Activated naive CD8-positive, alpha-beta T cell treated with anti-CD3 and anti-CD28 coated beads for 36 hours (primary cell): Measurements from ENCODE around the gene EPB41L3. TPM values are rescaled to one million over a fixed set of nuclear protein-coding genes. Genes with fewer than 3 reads are reported as not detected.
"Not testable (repeated sequence)": the region's sequence is repeated elsewhere in the genome, so short reads cannot be mapped to it uniquely, and the experiment has no call there.

Source experiments
- DNase-seq: peaks from one replicate; pipeline ENCODE4 v3.0.0; 2021
- H3K27ac Mint-ChIP-seq: one replicate; pipeline ENCODE4 v1.8.0; 2022; ENCODE audit warnings: mild to moderate bottlenecking, moderate library complexity, mixed read lengths
- H3K27me3 Mint-ChIP-seq: one replicate; pipeline ENCODE4 v1.8.0; 2022; ENCODE audit warnings: mild to moderate bottlenecking, mixed read lengths
- H3K36me3 Mint-ChIP-seq: one replicate; pipeline ENCODE4 v1.8.0; 2021; ENCODE audit warnings: mild to moderate bottlenecking, mixed read lengths
- H3K4me1 Mint-ChIP-seq: one replicate; pipeline ENCODE4 v1.8.0; 2021; ENCODE audit warnings: mixed read lengths
- H3K4me3 Mint-ChIP-seq: one replicate; pipeline ENCODE4 v1.8.0; 2022; ENCODE audit warnings: mild to moderate bottlenecking, moderate library complexity, mixed read lengths
- H3K9me3 Mint-ChIP-seq: one replicate; pipeline ENCODE4 v1.8.0; 2022; ENCODE audit warnings: mixed read lengths
- total RNA-seq, 2 experiments: library from RNA; stranded (reverse); gene quantifications; one replicate each; pipeline ENCODE4 v1.2.3, GENCODE V29; 2021

Gene EPB41L3
- 1 to 10 TPM in 1 of 2 experiments, under 1 TPM in 1; 0.80 to 1.1 TPM for total RNA-seq

DNA sequence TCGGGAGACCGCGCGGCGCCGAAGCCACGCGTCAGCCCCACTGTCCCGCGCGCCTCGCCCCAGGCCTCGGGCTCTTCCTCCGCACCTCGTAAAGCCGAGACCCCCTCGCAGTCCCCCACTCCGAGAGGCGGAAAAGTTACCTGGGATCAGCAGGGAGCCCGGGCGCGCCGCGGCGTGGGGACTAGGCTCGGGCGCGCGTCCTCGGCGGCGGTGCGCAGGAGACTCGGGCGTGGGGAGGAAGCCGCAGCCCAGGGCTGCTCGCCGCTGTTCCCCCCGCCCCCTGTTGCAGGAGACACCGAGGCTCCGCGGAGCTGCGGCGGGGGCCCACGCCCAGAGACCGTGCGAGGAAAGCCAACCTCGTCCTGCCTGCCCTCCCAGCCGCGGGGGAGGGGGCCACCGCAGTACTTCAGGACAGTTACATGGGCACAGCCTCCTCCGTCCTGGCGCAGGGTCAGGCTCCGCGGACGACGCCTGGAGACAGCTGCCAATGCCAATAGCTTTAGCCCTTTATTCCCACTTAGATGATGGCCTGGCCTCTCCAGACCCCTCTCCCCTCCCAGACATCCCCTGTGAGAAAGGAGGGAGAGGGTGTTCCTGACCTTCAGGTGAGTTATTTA, at the start of gene EPB41L3:
Gene EPB41L3 (minus strand): TSS at position 225 of the 617 bp plus-strand sequence. CDS start 54,814 bp downstream, outside the sequence.
- H3K4me3 Mint-ChIP-seq, result no peak within 1 kb of the TSS

DNA sequence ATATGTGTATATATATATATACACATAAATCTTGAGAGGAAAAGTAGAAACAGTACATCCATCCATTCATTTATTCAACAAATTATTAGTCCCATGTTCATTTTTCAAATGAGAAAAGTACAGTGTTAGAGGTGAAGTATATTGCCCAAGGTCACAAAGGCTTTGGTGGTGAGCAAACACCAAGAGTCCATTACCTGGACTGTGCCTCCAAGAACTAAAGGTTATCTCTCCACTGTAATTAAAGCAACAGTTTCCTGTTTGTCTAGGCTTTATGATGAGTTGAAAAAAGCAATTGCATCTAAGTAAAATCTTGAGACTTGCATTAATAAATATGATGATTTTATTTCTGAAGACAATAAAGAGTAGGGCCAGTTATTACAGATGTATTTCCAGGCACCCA, 44.7 kb upstream of the EPB41L3 start:
- H3K4me1 Mint-ChIP-seq, result no peaks in the 10 kb centered on the region
- DNase-seq, result no peak
- H3K27me3 Mint-ChIP-seq, result peaks cover 13% of the 10 kb centered on the region
- H3K4me3 Mint-ChIP-seq, result no peak overlapping the region
- H3K9me3 Mint-ChIP-seq, result peaks cover 6% of the 10 kb centered on the region
- H3K27ac Mint-ChIP-seq, result no peak overlapping the region
- no peaks in the 10 kb centered on the region for H3K36me3 Mint-ChIP-seq

More for the DNA sequence above, at the start of gene EPB41L3:
- DNase-seq, result peak; percentile 1
- H3K36me3 Mint-ChIP-seq, result no peaks in the 10 kb centered on the region
- H3K9me3 Mint-ChIP-seq, result no peaks in the 10 kb centered on the region
- H3K4me1 Mint-ChIP-seq, result peaks cover 2% of the 10 kb centered on the region
- H3K27ac Mint-ChIP-seq, result no peak within 1 kb of the TSS
- peaks cover 62% of the 10 kb centered on the region for H3K27me3 Mint-ChIP-seq

DNA sequence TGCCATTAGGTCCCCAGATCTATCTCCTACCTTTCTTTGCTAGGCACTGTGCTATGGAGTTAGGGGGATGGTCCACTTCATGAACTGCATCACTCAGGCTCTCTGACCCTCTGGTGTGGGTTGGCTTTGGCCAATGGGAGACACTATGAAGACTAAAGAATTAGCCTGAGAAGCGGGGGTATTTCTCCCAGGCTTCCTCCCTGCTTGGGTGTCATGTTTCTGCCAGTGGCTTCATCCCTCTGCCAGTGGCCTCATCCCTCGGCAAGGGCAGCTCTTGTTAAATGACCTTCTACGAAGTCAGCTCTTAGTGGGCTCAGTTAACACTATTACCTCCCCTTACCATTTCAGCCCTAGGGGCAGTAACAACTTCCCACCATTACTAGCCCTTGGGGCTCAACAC, 41.9 kb upstream of the EPB41L3 start:
- DNase-seq, result no peak
- Mint-ChIP-seq H3K36me3 (no peaks in the 10 kb centered on the region), H3K4me1 (no peaks in the 10 kb centered on the region), H3K4me3 (no peak overlapping the region), H3K9me3 (no peaks in the 10 kb centered on the region), H3K27ac (no peak overlapping the region), H3K27me3 (peaks cover 17% of the 10 kb centered on the region)

DNA sequence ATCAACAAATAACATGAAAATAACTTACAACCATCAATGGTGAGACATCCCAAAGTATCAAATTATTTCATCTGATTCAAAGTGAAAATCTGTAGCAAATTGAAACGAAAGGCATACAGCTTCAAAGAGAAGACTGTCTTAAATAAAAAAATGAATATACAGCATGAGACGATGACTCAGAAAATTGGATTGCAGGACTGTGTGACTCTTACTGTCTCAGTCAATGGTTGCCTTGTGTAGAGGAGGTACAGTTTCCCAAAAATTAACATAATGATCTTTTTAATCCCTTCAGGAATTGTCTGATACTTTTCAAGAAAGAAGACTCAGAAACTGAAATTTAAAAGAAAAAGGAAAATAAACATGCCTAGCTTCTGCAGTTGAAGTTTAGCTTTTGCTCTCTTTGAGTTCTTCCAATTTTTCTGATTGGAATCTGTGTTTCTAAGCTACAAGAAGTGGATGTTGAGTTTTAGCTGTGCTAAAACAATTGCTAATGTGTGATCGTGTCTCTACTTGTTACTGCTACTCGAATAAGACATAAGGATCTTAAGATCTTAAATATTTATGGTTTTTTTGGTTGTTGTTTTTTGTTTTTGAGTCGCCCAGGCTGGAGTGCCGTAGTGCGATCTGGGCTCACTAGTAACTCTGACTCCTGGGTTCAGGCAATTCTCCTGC, 41.1 kb upstream of the EPB41L3 start:
- H3K4me3 Mint-ChIP-seq, result no peak overlapping the region
- no peaks in the 10 kb centered on the region for H3K36me3 Mint-ChIP-seq
- DNase-seq, result no peak
- H3K4me1 Mint-ChIP-seq, result no peaks in the 10 kb centered on the region
- peaks cover 17% of the 10 kb centered on the region for H3K27me3 Mint-ChIP-seq
- no peak overlapping the region for H3K27ac Mint-ChIP-seq
- H3K9me3 Mint-ChIP-seq, result no peaks in the 10 kb centered on the region

DNA sequence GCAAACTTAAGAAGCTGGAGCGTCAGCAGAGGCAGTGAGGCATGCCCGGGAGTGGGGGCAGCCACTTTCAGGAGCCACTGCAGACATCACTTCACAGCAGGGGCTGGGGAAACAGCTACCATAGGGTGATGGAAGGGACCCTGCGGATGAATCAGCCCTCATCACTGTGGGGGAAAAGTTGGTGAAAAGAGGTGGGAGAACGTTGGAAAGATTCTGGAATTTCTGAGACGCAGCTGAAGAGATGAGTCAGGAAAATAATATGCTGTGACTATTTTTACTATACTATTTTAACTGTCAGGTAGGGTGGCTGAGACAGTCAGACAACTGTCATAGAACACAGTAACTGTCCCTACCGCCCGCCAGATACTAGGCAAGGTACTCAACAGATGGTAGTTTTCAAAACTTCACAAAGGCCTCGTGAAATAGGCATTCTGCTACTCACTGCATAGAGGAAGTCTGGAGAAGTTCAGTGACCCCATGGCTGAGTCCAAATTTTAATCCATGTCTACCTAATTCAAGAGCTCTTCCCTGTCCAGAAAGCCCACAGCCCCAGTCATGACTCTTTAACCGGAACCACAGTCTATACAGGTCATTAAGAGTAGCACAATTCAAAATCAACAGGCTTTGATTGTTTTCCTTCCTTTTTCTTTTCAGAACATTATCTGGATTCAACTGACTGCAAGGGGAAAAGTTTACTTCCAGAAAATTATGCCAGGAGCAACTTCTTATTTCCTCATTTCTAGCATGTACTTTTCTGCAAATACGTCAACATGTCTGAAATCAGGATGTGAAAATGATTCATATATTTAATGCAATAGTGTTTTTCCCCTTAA, 39.3 kb upstream of the EPB41L3 start:
- Mint-ChIP-seq H3K4me1 (no peaks in the 10 kb centered on the region), H3K27ac (no peak overlapping the region), H3K27me3 (peaks cover 17% of the 10 kb centered on the region), H3K36me3 (no peaks in the 10 kb centered on the region), H3K9me3 (no peaks in the 10 kb centered on the region), H3K4me3 (no peak overlapping the region)
- no peak for DNase-seq

DNA sequence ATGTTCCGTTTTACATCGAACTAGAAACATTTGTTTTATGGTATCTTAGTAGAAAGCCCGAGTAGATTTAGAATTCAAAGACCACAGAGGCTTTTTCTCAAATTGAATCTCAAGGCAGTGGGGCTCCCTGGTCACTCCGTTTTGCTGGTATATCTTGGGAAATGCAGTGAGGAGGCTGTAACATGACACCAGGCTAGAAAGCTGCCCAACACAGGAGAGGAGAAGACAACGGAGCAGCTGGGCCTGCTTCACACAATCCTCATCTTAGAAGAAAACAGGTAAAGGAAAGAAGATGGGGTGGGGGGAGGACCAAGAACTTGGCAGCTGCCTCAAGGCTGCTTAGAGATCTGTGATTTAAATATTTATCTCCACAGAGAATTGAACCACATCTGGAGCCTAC, 38.3 kb upstream of the EPB41L3 start:
- Mint-ChIP-seq H3K27ac (no peak overlapping the region), H3K9me3 (no peaks in the 10 kb centered on the region), H3K27me3 (peaks cover 13% of the 10 kb centered on the region), H3K4me1 (no peaks in the 10 kb centered on the region), H3K4me3 (no peak overlapping the region), H3K36me3 (no peaks in the 10 kb centered on the region)
- no peak for DNase-seq

DNA sequence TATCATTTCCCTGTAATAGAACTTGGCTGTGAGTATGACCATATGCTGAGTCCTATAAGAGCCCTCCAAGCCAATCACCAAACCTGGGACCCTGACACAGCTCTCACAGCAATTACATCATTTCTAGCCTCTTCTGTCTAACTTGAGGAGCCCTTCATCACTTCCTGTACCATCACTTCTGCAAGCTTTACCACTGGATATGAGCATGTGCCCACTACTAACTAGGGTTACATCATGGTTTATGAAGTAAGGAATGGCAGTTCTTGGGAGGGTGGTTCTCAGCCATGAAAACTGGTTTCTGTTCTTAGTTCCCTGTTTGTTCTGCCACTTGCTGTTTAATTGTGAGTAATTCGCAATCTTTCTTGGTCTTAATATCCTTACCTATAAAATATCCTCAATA, 31.0 kb upstream of the EPB41L3 start:
- Mint-ChIP-seq H3K4me1 (no peaks in the 10 kb centered on the region), H3K4me3 (no peak overlapping the region), H3K36me3 (no peaks in the 10 kb centered on the region), H3K9me3 (no peaks in the 10 kb centered on the region), H3K27ac (no peak overlapping the region), H3K27me3 (peaks cover 24% of the 10 kb centered on the region)
- DNase-seq, result no peak

DNA sequence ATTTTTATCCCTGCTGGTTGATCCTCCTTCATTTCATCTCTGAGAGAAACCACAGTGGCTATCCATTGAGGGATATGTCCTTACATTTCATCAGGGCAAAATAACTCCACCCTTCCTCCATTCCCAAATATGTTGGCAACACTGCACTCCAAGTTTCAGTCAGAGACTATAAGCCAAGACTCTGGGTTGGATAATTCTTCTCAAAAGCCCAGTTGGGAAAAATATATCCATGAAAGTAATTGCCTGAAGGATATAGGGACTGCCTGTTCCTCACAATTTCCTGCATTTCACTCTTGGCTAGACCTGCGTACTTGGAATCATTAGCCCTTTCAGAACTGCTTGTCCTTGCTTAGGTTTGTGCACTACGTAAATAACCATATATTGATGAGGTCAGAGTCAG, 27.9 kb upstream of the EPB41L3 start:
- no peak overlapping the region for H3K4me3 Mint-ChIP-seq
- no peak for DNase-seq

DNA sequence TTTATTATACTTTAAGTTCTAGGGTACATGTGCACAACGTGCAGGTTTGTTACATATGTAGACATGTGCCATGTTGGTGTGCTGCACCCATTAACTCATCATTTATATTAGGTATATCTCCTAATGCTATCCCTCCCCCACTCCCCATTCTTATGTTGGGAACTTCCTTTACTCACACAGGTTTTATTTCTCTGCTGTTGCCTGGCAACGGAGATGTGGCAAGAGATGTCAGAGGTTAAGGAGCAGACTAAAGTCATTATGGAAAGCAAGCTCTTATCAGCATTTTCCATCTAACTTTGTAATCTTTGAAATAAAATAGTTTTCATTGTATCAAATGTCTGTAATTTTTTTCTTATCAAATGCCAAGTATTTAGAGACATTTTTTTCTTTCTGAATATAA, 26.8 kb upstream of the EPB41L3 start:
- H3K4me3 Mint-ChIP-seq, DNase-seq, H3K27ac Mint-ChIP-seq, H3K9me3 Mint-ChIP-seq, H3K36me3 Mint-ChIP-seq, H3K4me1 Mint-ChIP-seq: not testable (repeated sequence)
- peaks cover 22% of the 10 kb centered on the region for H3K27me3 Mint-ChIP-seq

More for the DNA sequence above, 27.9 kb upstream of the EPB41L3 start:
- H3K27ac Mint-ChIP-seq, result no peak overlapping the region
- H3K27me3 Mint-ChIP-seq, result peaks cover 22% of the 10 kb centered on the region
- no peaks in the 10 kb centered on the region for H3K9me3 Mint-ChIP-seq
- H3K4me1 Mint-ChIP-seq, result no peaks in the 10 kb centered on the region
- H3K36me3 Mint-ChIP-seq, result no peaks in the 10 kb centered on the region

DNA sequence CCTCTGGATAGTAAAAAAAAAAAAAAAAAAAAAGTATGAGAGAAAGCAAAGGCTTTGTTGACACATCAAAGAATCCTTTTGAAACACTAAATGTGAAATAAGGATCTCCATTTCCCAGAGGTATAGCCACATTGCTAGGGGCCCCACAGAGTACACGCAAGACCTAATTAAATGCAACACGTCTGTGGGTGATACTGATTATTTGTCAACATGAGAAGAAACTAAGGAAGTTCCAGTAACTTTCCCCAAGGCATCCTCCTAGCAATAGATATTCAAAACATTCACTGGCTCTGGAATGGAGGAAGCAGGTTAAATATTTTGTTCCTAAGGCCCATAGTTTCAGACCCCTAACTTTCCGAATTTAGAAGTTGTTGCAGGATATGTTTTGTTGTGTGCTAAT, 24.6 kb upstream of the EPB41L3 start:
- H3K27me3 Mint-ChIP-seq, result peaks cover 8% of the 10 kb centered on the region

DNA sequence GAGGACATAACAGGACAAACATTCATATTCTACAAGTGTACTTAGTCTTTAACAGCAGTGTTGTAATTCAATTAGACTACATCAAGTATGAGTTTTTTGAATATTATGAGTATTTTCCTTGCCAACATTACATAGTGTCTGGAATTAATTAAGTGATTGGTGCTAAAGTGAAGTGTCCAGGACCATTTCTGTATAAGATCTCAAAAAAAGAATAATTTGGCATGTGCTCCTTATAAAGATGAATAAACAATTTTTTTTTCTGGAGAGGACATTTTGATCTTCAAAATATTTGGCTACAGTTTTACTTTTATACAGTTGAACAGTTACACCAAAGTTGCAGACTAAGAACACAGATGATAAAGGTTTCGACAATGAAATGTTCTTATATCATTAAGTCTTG, 15.1 kb upstream of the EPB41L3 start:
- Mint-ChIP-seq H3K4me1 (no peaks in the 10 kb centered on the region), H3K4me3 (no peak overlapping the region), H3K36me3 (no peaks in the 10 kb centered on the region), H3K9me3 (no peaks in the 10 kb centered on the region), H3K27ac (no peak overlapping the region), H3K27me3 (peaks cover 24% of the 10 kb centered on the region)
- no peak for DNase-seq

More for the DNA sequence above, 24.6 kb upstream of the EPB41L3 start:
- H3K4me3 Mint-ChIP-seq, result no peak overlapping the region
- H3K36me3 Mint-ChIP-seq, result no peaks in the 10 kb centered on the region
- H3K27ac Mint-ChIP-seq, result no peak overlapping the region
- no peak for DNase-seq
- no peaks in the 10 kb centered on the region for H3K9me3 Mint-ChIP-seq
- H3K4me1 Mint-ChIP-seq, result no peaks in the 10 kb centered on the region

DNA sequence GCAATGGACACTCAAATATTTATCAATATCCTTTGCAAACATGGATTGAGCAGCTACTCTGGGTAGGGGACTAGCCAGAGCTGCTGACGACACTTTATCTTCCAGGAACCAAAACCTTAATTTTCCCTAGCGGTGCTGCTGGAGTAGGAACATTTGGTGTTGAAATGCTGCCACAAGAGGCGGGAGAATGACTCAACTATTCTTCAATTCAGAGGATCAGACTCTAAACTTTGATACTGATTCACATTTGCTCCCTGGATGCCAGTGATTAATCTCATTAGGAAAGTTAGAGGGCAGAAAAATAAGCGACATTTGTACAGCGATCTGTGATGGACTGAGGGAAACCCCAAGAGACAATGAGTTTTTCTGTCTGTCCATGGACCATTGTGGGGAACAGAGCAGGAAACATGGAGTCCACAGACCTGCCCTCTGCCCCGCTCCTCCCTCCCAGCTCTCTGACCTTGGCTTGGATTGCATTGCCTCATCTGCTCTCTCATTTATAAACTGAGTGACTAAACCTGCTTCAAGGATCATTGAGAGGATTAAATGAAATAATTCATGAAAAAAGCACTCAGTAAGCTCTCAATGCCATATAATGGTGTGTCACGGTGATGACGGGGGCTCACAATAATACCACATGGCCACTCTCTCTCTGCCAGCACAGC, 12.6 kb upstream of the EPB41L3 start:
- H3K27ac Mint-ChIP-seq, result no peak overlapping the region
- H3K27me3 Mint-ChIP-seq, result peaks cover 10% of the 10 kb centered on the region
- H3K4me1 Mint-ChIP-seq, result no peaks in the 10 kb centered on the region
- H3K36me3 Mint-ChIP-seq, result no peaks in the 10 kb centered on the region
- H3K4me3 Mint-ChIP-seq, result no peak overlapping the region
- H3K9me3 Mint-ChIP-seq, result no peaks in the 10 kb centered on the region
- no peak for DNase-seq

DNA sequence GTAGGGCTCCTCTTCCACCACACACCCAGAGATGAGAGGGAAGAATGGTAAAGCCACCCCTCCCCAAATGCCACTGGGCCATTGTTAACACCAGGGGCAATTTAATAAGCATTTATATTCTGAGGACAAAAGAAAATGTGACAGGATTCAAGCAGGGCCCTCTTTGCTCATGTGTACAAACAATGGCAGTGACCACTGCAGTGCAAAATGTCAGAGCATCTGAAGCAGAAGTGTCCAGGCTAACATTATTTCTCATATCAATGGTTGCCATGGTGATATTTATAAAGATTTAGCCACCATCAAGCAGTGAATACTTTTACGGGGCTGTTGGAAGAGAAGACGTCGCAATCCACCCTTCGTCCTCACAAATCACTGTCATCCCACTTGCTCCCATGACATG, 10.8 kb upstream of the EPB41L3 start:
- Mint-ChIP-seq H3K27ac (no peak overlapping the region), H3K9me3 (no peaks in the 10 kb centered on the region), H3K4me3 (no peak overlapping the region), H3K27me3 (peaks cover 10% of the 10 kb centered on the region), H3K4me1 (no peaks in the 10 kb centered on the region), H3K36me3 (no peaks in the 10 kb centered on the region)
- no peak for DNase-seq

DNA sequence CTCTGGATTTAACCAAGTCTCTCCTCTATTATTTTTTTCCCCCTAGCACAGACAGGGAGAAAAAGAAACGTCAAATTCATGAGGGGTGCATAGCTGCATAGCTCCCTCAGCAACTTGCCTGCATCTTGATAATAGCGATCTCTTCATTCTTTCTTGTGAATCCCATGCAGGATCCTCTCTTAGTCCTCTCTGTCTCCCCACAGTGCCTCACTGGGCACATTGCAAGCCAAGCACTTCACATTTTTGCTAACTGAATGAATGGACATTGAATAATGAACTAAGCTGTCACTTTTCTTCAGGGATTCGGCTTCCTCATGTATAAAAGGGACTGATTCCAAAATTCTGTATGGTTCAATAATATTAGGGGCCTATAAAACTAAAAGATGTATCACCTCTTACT, 2.9 kb upstream of the EPB41L3 start:
- Mint-ChIP-seq H3K9me3 (no peaks in the 10 kb centered on the region), H3K36me3 (no peaks in the 10 kb centered on the region), H3K27ac (no peak overlapping the region), H3K4me3 (no peak overlapping the region), H3K27me3 (peaks cover 46% of the 10 kb centered on the region), H3K4me1 (peaks cover 2% of the 10 kb centered on the region)
- DNase-seq, result no peak
